Middle frontal gyrus (tissue), 1 donor: ENCODE measurements around the gene ILF3.

Experiments used
- DNase-seq: peaks from one replicate; pipeline ENCODE4 v3.0.0-alpha.2; 2015; ENCODE audit warnings: low spot score; ENCODE audit errors: extremely low spot score

The ILF3 gene

DNA sequence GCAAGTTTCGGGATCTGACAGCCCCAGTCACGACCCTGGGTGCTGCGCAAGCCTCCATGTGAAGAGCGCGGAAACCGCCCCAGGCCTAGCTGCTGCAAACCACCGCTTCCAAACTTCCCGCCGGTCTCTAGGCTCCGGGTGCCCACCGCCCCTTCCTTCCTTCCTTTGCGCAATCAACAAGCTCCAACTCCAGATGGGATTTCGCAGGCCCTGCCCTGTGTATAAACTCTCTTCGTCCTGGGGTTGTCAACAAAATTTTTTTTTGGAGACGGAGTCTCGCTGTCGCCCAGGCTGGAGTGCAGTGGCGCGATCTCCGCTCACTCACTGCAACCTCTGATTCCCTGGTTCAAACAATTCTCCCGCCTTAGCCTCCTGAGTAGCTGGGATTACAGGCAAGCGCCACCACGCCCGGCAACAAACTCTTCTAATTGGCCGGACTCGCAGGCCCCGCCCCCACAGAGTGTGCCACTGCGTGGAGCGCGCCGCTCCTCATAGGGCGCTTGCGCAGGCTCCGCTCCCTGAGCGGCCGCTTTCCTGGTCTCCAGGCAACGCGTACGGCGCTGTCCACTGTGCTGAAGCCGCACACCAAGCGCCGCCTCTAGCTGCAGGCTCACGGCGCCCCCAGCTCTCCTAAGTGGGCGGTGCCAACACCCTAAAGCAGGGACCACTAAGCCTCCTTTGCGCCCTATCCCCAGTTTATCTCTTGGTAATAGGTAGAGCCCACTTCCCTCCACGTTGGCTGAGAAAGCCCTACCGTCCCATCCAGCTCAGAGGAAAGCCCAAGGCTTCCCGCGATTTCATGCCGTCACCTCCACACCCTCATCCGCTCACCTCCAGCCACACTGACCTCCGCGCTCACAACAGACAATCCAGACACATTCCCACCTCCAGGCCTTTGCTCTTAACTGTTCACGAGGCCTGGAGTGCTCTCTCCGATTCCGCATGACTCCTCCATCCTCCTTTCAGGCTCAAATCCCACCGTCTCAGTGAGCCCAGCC is 41.6 kb downstream of the ILF3 start:
- DNase-seq, result peak; percentile 90

DNA sequence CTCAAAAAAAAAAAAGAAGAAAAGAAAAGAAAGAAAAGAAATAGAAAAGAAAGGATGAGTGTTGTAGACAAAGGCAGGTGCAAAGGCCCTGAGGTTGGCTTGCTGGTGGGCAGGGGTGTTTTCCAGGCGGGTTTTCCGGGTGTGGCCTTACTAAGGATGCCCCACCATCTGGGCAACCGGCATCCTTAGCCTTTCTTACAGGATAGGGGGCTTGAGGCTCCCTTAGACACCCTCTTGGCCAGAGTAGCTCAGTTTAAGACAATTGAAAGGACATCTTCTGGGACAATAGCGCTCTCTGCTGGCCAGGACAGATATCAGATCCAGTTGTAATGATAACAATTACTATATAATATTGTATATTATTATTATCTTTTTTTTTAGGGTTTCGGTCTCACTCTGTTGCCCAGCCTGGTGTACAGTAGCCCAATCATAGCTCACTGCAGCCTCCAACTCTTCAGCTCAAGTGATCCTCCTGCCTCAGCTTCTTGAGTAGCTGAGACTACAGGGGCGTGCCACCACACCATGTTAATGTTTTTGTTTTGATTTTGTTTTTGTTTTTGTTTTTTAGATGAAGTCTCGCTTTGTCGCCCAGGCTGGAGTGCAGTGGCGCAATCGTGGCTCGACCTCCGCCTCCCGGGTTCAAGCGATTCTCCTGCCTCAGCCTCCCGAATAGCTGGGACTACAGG is 45.6 kb downstream of the ILF3 start:
- no peak for DNase-seq

DNA sequence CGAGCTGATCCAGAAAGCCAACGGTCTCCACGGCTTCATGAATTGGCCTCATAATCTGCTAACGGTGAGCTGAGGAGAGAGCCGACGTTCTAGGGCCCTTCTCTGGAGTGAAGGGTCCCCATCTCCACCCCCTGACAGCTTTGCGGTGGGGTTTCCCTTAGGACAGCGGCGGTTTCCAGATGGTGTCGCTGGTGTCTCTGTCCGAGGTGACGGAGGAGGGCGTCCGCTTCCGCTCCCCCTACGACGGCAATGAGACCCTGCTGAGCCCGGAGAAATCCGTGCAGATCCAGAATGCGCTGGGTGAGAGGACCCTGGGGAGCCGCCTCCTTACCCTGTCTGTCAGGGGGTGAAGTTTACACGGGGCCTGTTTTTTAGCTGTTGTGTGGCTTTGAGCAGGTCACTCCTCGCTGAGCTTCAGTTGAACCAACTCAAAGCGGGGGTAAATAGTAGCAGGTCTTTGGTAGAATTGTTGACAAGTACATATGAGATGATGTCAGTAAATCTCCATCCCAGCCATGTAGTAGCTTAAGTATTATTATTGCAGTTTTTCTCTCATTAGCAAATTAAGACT is 47.9 kb downstream of the ILF3 start:
- DNase-seq, result no peak

DNA sequence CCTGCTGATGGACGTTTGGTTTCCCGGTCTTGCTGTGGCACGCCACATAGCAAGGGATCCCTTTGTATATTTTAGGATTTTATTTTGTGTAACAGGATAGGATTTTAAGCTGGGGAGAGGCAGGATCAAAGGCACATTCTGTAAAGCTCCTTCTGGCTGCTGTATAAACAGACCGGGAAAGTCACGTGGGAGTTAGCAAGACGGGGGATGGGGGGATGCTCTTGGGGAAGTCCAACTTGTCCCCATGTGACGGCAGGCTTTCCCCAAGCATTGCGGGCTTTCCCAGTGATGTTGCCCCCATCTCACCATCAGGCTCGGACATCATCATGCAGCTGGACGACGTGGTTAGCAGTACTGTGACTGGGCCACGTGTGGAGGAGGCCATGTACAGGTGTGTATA is 52.8 kb downstream of the ILF3 start:
- DNase-seq, result no peak

DNA sequence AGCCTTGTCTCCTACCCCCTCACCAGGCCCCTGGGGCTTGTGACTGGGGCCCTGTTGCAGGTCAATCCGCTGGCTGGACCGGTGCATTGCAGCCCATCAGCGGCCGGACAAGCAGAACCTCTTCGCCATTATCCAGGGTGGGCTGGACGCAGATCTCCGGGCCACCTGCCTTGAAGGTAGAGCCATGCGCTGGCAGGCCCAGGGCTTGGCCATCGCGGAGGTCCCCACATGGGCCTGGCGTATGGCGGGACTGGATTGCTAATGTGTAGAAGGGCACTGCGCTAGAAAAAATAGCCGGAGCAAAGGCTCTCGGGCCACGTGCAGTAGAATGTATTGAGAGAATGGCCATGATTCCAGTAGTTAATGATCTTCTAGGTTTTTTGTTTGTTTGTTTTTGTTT is 53.3 kb downstream of the ILF3 start:
- no peak for DNase-seq

DNA sequence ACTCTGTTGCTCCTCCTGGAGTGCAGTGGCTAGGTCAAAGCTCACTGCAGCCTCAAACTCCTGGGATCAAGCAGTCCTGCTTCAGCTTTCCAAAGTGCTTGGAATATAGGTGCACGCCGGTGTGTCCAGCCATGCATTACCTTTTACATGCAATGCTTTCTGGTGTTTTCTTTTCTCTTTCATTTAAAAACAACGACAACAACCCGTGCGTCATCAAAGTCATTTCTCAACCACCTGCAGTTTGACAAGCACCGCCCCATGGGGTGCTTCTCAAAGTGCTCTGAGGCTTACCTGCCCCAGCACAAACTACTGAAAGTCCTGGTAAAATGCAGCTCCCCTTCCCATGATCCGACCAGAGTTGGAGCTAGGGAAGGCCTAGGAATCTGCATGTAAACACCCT is 54.1 kb downstream of the ILF3 start:
- no peak for DNase-seq

DNA sequence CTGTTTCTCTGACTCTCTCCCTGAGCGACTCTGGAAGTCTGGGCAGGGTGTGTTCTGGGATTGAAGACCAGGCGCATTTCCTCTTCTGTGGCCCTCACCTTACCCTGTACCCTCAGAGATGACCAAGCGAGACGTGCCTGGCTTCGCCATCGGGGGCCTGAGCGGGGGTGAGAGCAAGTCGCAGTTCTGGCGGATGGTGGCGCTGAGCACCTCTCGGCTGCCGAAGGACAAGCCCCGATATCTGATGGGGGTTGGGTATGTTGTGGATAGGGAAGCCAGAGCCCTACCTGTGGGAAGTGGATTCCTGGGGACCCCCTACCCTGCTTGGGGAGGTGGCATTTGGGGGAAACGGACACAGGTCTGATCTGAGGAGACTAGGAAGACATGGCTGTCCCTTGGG is 57.9 kb downstream of the ILF3 start:
- DNase-seq, result no peak

DNA sequence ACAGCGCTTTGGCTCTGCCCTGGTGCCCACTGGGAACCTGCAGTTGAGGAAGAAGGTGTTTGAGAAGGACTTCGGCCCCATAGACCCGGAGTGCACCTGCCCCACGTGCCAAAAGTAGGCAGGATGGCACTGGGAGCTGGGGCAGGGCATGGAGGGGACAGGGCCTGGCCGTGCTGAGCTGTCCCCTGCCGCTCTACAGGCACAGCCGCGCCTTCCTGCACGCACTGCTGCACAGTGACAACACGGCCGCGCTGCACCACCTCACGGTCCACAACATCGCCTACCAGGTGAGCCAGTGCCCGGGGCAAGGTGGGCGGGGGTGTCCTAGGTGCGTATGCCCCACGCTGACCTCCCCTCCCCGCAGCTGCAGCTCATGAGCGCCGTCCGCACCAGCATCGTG is 58.6 kb downstream of the ILF3 start:
- no peak for DNase-seq

DNA sequence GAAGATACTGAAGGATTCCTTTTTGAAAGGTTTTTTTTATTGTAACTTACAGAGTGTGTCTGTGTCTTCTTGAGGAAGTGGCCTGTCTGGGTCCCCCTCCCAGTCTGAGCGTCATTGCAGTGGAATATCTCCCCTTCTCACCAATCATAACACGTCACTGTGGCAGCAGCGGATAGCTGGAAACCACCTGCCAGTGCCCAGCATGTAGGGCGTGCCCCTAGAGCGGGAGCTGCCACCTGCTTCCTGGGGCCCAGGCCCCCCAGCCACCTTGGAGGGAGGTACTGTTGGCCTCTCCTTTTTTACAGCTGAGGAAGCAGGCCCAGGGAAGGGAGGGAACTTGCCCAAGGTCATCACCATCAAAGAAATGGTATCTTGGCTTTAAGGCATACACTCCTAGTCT is 59.2 kb downstream of the ILF3 start:
- DNase-seq, result no peak

DNA sequence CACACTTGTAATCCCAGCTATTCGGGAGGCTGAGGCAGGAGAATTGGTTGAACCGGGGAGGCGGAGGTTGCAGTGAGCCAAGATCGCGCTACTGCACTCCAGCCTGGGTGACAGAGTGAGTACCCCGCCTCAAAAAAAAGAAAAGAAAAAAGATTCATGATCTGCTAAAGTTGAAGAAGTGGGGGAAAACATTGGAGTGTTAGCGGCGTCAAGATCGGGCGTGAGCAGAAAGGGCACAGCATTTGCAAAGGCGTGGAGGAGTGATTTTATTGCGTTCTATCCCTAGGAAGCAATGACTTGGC is 62.9 kb downstream of the ILF3 start:
- no peak for DNase-seq

DNA sequence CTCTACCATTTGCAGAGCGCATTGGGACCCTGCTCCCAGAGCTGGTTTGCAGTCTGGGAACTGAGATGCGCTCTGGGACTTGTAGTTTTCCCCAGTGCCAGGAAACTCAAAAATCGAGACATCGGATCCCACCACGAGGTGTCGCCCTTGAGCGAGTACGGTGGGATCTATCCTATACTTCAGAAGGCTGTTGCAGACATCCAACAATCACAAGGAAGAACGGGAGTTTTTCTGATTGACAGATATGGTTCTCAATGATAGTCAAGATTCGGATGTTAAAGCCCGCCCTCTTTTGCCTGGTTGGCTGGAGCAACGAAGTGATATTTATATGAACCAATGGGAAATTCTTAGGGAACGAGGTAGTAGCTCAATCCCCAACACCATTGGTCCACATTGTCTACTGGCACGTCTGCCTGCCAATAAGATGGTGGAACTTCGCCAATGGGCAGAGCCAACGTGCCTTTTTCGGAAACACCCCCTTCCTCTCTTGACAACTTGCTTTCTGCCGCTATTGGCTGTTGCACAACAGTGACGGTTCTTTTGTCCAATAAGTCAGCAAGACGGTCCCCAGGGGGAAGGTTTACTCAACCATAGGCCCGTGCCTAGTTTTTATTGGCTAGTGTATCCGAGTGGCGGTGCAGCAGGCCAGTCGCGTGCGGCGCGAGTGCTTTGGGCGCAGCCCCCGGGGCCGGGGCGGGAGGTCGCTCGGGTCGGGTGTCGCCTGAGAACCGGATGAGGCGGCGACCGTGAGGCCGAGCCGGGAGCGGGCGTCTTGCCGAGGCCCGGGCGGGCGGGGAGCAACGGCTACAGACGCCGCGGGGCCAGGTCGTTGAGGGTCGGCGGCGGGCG is 63.4 kb downstream of the ILF3 start, which contains the start of gene DNM2:
Gene DNM2, plus strand, starts transcription at position 724 of the 849 bp plus-strand sequence. CDS start 164 bp downstream, outside the sequence.
- DNase-seq, result peak; percentile 100

DNA sequence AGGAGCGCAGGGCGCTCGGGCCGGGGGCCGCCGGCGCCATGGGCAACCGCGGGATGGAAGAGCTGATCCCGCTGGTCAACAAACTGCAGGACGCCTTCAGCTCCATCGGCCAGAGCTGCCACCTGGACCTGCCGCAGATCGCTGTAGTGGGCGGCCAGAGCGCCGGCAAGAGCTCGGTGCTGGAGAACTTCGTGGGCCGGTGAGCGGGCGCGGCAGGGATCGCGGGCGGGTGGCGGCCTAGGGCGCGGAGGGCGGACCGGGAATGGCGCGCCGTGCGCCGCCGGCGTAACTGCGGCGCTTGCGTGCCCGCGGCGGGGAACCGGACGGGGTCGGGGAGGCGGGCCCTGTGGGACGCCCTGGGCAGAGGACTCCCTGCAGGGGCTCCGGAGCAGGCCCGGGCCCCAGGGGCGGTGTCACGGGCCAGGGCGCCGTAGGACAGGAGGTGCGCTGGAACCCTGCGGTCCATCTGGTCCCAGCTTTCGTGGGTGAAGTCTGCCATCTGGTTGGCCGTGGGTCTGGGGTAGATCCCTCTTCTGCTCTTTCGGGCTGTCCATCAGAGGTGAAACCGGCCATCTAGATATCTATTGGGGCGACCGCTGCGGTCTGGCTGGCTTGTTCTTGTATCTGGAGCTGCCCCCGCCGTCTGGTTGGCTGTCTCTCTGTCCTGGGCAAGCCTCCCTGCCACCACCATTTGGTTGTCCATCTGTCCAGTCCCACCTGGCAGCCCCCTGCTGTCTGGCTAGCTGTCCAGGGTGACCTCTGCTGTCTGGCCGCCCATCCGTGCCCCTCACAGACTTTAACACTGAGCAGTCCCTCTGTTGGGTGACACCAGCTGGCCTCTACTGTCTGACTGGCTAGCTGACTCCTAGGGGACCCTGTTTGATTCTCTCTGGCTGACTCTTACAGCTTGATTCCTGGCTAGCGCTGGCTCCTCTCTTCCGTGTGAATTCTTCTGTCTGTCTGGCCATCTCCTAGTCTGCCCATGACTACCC is 64.4 kb downstream of the ILF3 start:
- DNase-seq, result no peak

DNA sequence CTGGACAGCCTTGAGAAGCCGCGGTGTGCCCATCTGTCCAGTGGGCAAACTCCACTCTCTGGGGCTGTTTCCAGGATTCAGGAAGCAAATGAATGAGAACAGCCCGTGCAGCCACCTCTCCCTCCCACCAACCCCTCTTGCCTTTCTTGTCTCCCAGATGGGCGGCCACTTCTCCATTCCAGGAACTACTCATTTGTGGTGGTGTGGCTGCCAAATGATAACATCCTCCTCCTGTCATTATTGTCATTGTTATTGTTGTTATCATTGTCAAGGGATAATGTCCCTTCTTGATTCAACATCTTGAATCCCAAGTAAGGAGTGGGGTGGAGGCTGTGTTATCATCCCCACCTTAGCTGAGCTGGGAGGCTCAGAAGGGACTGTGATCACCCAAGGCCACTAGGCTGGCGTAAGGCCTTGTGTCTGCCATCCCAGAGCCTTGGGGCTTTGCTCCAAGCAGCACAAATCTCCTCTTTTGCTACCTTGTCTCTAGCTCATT is 65.4 kb downstream of the ILF3 start:
- no peak for DNase-seq

DNA sequence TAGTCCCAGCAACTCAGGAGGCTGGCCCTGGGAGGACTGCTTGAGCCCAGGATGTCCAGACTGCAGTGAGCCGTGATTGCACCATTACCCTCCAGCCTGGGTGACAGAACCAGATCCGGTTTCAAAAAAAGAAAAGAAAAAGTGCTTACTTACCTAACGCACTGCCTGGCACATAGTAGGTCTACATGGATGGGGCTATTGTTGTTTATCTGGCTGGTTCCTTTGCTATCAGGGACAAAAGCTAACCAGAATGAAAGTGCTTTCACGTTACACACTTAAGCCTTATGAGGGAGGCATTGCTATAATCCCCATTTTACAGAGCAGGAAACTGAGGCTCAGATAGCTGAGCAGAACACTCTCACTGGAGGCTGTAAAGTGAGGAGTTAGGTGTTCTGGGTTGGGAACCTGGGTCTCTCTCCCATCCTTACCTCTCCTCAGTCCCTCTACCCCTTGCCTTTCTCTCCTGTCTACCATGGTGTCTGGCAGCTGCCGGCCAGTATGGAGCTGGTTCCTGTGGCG is 66.5 kb downstream of the ILF3 start:
- DNase-seq, result no peak

DNA sequence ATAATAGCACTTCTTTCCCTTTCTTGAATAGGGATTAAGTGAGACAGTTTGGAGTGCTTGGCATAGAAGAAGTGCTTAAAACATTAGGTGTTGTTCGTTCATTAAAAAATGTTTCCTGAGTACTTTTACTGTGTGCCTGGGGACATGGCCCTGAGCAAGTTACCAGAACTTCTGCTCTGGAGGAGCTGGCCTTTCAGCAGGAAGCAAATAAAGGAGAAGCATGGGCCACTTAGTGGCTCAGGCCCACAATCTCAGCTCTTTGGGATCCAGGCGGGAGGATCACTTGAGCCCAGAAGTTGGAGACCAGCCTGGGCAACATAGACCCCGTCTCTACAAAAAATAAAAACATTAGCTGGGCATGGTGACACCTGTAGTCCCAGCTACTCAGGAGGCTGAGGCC is 69.4 kb downstream of the ILF3 start:
- DNase-seq, result no peak

DNA sequence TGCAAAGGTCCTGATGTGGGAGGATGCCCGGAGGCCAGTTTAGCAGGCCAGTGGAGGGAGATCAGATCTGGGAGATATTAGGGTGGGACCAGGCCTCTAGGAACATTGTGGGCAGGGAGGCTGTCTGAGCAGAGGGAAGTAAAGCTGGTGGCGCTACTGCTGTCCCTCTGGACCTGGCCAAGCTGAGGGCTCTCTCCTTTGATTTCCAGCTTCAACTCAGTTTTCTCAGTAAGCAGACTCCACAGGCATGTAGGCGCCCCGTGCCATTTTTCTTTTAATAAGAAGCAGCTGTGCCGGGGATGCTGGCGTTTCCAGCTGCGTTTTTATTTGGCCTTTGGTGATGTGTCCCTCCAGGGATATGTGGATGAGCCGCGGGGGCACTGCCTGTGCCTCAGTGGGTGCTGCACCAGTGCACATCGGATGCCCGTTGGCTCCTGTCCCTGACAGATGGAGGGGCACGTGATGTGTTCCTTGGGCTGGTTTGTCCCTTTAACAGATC is 70.5 kb downstream of the ILF3 start:
- no peak for DNase-seq

DNA sequence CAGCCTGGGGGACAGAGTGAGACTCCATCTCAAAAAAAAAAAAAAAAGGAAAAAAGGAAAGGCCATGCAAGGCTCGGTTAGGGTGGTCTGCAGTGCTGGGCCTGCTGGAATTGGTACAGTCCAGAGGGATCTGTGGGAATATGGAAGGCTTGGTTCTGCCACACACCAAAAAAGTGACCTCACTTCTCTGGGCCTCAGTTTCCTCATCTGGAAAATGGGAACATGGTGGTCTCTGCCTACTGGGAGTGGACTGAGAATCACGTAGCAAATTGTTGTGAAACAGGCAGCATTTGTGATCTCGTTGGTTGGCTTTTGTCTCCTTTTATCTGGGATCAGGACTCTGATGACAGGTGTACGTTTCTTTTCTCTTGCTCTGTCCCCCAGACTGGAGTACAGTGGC is 71.3 kb downstream of the ILF3 start:
- no peak for DNase-seq

DNA sequence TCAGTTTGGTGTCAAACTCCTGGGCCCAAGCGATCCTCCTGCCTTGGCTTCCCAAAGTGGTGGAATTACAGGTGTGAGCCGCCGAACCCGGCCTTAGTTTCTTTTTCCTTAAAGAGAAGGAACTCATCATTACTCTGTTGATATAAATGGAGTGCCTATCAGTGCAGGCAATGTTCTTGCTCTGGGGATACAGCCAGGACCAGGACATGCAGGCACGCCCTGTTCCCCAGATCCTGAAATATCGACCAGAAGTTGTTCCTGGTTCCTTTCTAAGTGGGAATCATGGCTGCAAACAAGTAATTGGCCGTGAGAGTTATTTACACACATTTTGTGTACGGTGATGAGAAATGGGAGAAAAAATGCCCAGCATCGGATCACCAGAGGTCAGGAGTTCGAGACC is 72.1 kb downstream of the ILF3 start:
- DNase-seq, result no peak

DNA sequence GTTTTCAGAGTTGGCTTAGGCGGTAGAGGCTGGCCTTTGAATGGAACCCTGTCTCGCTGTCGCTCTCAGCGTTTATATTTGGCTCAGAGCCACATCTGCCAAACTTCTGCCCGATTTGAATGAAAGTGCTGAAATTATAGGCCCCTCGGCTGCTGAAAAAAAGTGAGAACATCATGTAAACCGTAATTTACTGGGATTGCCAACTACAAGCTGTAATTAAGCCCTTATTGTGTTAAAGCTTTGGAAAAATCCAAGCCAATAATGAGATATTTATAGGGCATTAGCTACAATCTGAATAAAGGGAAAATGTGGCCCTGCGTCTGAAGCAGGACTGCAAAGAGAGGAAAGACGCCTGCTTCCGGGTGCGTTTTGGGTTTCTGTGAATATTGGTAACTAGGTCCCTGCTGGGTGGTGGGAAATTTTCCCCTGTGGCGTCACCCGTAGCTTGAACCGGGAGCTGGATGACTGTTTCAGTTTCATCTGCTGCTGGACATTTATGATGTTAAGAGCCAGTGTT is 73.6 kb downstream of the ILF3 start:
- no peak for DNase-seq
